Measurements from ENCODE around the gene CAMTA1.
"Not testable (repeated sequence)": the region's sequence is repeated elsewhere in the genome, so short reads cannot be mapped to it uniquely, and the experiment has no call there.

CAMTA1 gene

GRCh38 chr1:7330726-7331125, 545.5 kb downstream of the CAMTA1 start:
- DNase-seq (ENCODE audit: low read depth in 2 of 2, low spot score in 1 of 2), result not testable (repeated sequence)

- DNase-seq (ENCODE audit: low read depth in 2 of 2, low spot score in 1 of 2), result no peak
Observed at GRCh38 chr1:7331926-7332535, 546.8 kb downstream of the CAMTA1 start.

- no peak for DNase-seq (ENCODE audit: low read depth in 2 of 2, low spot score in 1 of 2)
Observed at GRCh38 chr1:7333094-7333493, 547.8 kb downstream of the CAMTA1 start.

GRCh38 chr1:7333620-7334019, 548.4 kb downstream of the CAMTA1 start:
- DNase-seq (ENCODE audit: low read depth in 2 of 2, low spot score in 1 of 2), result no peak

- no peak for DNase-seq (ENCODE audit: low read depth in 2 of 2, low spot score in 1 of 2)
Observed at GRCh38 chr1:7334475-7335035, 549.3 kb downstream of the CAMTA1 start.

GRCh38 chr1:7335224-7335879, 550.1 kb downstream of the CAMTA1 start:
- no peak for DNase-seq (ENCODE audit: low read depth in 2 of 2, low spot score in 1 of 2)

- DNase-seq (ENCODE audit: low read depth in 2 of 2, low spot score in 1 of 2), result no peak
Observed at GRCh38 chr1:7338439-7338838, 553.2 kb downstream of the CAMTA1 start.

- DNase-seq (ENCODE audit: low read depth in 2 of 2, low spot score in 1 of 2), result no peak
Observed at GRCh38 chr1:7339014-7339413, 553.8 kb downstream of the CAMTA1 start.

- no peak for DNase-seq (ENCODE audit: low read depth in 2 of 2, low spot score in 1 of 2)
Observed at GRCh38 chr1:7339953-7340352, 554.7 kb downstream of the CAMTA1 start.

GRCh38 chr1:7341145-7341905, 556.1 kb downstream of the CAMTA1 start:
- DNase-seq (ENCODE audit: low read depth in 2 of 2, low spot score in 1 of 2), result no peak

GRCh38 chr1:7343882-7344281, 558.6 kb downstream of the CAMTA1 start:
- DNase-seq (ENCODE audit: low read depth in 2 of 2, low spot score in 1 of 2), result no peak

- DNase-seq (ENCODE audit: low read depth in 2 of 2, low spot score in 1 of 2), result no peak
Observed at GRCh38 chr1:7344299-7344698, 559.0 kb downstream of the CAMTA1 start.

GRCh38 chr1:7345516-7345915, 560.3 kb downstream of the CAMTA1 start:
- no peak for DNase-seq (ENCODE audit: low read depth in 2 of 2, low spot score in 1 of 2)

GRCh38 chr1:7346070-7346596, 560.9 kb downstream of the CAMTA1 start:
- no peak for DNase-seq (ENCODE audit: low read depth in 2 of 2, low spot score in 1 of 2)

GRCh38 chr1:7346600-7347570, 561.6 kb downstream of the CAMTA1 start:
- no peak for DNase-seq (ENCODE audit: low read depth in 2 of 2, low spot score in 1 of 2)

GRCh38 chr1:7348073-7348472, 562.8 kb downstream of the CAMTA1 start:
- DNase-seq (ENCODE audit: low read depth in 2 of 2, low spot score in 1 of 2), result no peak

GRCh38 chr1:7348580-7348979, 563.3 kb downstream of the CAMTA1 start:
- no peak for DNase-seq (ENCODE audit: low read depth in 2 of 2, low spot score in 1 of 2)

GRCh38 chr1:7350804-7351203, 565.5 kb downstream of the CAMTA1 start:
- no peak for DNase-seq (ENCODE audit: low read depth in 2 of 2, low spot score in 1 of 2)

- no peak for DNase-seq (ENCODE audit: low read depth in 2 of 2, low spot score in 1 of 2)
Observed at GRCh38 chr1:7351649-7352048, 566.4 kb downstream of the CAMTA1 start.

- DNase-seq (ENCODE audit: low read depth in 2 of 2, low spot score in 1 of 2), result no peak
Observed at GRCh38 chr1:7352364-7352763, 567.1 kb downstream of the CAMTA1 start.

GRCh38 chr1:7352974-7353373, 567.7 kb downstream of the CAMTA1 start:
- DNase-seq (ENCODE audit: low read depth in 2 of 2, low spot score in 1 of 2), result no peak

Data from stimulated activated CD8-positive, alpha-beta memory T cell treated with anti-CD3 and anti-CD28 coated beads, Interleukin-4, amount 100 ng/mL, for 4 hours (primary cell).